ENCODE results near the gene KRTAP12-2. TPM values are rescaled to one million over a fixed set of nuclear protein-coding genes. Genes with fewer than 3 reads are reported as not detected.
"Not testable (repeated sequence)": the region's sequence is repeated elsewhere in the genome, so short reads cannot be mapped to it uniquely, and the experiment has no call there.

The KRTAP12-2 gene
- polyA plus RNA-seq, 1 experiment, result not detected

DNA sequence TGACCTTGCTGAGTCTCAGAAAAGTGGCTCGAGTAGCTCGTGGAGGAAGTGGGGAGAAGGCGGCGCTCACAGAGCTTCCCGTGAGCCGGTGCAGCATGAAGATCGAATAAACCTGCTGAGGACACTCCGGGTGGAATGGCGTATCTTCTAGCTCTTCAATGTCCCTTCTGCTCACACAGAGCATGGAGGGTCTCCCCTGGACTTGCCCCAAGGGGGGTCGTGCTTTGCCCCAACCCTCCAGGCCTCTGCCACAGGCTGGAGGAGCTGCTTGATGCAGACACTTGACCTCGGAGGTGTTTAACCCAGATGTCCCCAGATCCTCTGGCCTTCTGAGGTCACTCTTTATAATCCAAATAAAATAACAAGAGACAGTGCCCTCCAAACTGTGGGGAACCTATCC is 28.0 kb upstream of the KRTAP12-2 start:
- ChIA-PET POLR2A (no interaction called here), CTCF (no interaction called here)
- H3K36me3 ChIP-seq (ENCODE audit: control insufficient read depth, insufficient read depth, low read length), result no peaks in the 10 kb centered on the region
- DNase-seq (ENCODE audit: low read depth), result no peak
- H3K4me3 ChIP-seq (ENCODE audit: low read depth, low read length), result no peak overlapping the region
- peaks cover 10% of the 10 kb centered on the region for H3K27me3 ChIP-seq (ENCODE audit: control insufficient read depth, insufficient read depth, low read length)
- TF ChIP-seq, protein P1, sequence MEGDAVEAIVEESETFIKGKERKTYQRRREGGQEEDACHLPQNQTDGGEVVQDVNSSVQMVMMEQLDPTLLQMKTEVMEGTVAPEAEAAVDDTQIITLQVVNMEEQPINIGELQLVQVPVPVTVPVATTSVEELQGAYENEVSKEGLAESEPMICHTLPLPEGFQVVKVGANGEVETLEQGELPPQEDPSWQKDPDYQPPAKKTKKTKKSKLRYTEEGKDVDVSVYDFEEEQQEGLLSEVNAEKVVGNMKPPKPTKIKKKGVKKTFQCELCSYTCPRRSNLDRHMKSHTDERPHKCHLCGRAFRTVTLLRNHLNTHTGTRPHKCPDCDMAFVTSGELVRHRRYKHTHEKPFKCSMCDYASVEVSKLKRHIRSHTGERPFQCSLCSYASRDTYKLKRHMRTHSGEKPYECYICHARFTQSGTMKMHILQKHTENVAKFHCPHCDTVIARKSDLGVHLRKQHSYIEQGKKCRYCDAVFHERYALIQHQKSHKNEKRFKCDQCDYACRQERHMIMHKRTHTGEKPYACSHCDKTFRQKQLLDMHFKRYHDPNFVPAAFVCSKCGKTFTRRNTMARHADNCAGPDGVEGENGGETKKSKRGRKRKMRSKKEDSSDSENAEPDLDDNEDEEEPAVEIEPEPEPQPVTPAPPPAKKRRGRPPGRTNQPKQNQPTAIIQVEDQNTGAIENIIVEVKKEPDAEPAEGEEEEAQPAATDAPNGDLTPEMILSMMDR (IDR thresholded peaks at IDR 0.05; ENCODE audit: insufficient read depth, low read depth, low read length), result no peak

DNA sequence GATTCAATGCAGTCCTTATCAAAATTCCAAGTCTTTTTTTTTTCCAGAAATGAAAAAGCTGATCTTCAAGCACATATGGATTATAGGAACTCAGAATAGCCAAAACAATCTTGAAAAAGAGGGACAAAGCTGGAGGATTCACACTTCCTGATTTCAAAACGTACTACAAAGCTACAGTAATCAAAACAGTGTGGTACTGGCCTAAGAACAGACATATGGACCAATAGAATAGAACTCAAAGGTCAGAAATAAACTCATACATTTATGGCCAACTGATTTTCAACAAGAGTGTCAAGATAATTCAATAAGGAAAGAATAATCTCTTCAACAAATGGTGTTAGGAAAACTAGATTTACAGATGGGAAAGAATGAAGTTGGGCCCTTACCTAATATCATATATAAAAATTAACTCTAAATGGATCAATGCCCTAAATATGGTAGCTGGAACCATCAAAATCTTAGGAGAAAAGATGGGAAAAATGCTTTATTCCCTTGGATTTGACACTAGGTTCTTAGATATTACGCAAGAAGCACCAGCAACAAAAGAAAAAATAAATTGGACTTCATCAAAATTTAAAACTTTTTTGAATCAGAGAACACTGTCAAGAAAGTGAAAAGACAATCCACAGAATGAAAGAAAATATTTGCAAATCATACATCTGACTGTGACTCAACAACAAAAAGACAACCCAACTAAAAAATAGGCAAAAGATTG is 26.2 kb upstream of the KRTAP12-2 start:
- TF ChIP-seq, protein P1 (IDR thresholded peaks at IDR 0.05; ENCODE audit: insufficient read depth, low read depth, low read length), result no peak
- no peak for DNase-seq (ENCODE audit: low read depth)
- Histone ChIP-seq H3K4me3 (ENCODE audit: low read depth, low read length) (no peak overlapping the region), H3K36me3 (ENCODE audit: control insufficient read depth, insufficient read depth, low read length) (no peaks in the 10 kb centered on the region), H3K27me3 (ENCODE audit: control insufficient read depth, insufficient read depth, low read length) (peaks cover 5% of the 10 kb centered on the region)
- POLR2A ChIA-PET, result no interaction called here
- CTCF ChIA-PET, result no interaction called here

DNA sequence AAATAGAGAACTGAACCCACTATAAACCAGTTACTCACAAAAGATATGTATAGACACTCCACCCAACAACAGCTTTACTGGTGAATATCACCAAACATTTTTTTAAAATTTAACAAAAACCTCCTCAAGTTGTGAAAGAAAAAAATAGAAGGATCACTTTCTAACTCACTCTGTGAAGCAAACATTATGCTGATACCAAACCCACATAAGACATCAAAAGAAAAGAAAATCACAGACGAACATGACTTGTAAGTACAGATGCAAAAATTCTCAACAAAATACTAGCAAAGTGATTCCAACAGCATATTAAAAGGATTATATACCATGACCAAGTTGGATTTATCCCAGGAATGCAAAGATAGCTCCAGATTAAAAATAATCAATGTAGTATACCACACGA is 25.0 kb upstream of the KRTAP12-2 start:
- Histone ChIP-seq H3K4me3 (ENCODE audit: low read depth, low read length) (no peak overlapping the region), H3K27me3 (ENCODE audit: control insufficient read depth, insufficient read depth, low read length) (peaks cover 11% of the 10 kb centered on the region), H3K36me3 (ENCODE audit: control insufficient read depth, insufficient read depth, low read length) (no peaks in the 10 kb centered on the region)
- no peak for DNase-seq (ENCODE audit: low read depth)
- TF ChIP-seq, protein P1 (IDR thresholded peaks at IDR 0.05; ENCODE audit: insufficient read depth, low read depth, low read length), result no peak
- POLR2A ChIA-PET, result no interaction called here
- CTCF ChIA-PET, result no interaction called here

DNA sequence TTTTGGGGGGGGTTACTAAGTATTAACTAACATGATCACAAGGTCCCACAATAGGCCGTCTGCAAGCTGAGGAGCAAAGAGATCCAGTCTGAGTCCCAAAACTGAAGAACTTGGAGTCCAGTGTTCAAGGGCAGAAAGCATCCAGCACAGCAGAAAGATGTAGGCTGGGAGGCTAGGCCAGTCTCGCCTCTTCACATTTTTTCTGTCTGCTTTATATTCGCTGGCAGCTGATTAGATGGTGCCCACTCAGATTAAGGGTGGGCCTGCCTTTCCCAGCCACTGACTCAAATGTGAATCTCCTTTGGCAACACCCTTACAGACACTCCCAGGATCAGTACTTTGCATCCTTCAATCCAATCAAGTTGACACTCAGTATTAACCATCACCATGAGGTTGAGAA is 23.0 kb upstream of the KRTAP12-2 start:
- POLR2A ChIA-PET; CTCF ChIA-PET; H3K27me3 ChIP-seq (ENCODE audit: control insufficient read depth, insufficient read depth, low read length); H3K36me3 ChIP-seq (ENCODE audit: control insufficient read depth, insufficient read depth, low read length); H3K4me3 ChIP-seq (ENCODE audit: low read depth, low read length); DNase-seq (ENCODE audit: low read depth): not testable (repeated sequence)

DNA sequence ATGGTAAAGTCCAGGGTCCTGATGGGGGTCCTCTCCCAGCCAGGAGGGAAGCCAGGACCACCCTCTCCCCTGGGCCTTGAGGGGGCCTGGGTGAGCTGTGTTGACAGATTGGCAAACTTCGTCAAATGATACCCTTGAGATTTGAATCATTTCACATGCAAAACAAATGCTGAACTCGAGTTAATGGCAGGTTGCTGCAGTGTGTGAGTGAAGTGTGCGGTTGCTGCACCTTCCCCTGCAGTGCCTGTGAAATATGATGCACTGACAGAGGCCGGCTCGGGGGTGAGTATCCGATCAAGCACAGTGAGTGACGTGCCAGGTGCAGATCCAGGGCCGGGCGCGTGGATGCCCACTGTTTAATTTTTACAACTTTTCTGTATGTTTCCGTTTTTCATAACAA is 20.9 kb upstream of the KRTAP12-2 start:
- CTCF ChIA-PET, result no interaction called here
- POLR2A ChIA-PET, result no interaction called here
- TF ChIP-seq, protein P1 (IDR thresholded peaks at IDR 0.05; ENCODE audit: insufficient read depth, low read depth, low read length), result no peak
- Histone ChIP-seq H3K4me3 (ENCODE audit: low read depth, low read length) (no peak overlapping the region), H3K27me3 (ENCODE audit: control insufficient read depth, insufficient read depth, low read length) (peaks cover 8% of the 10 kb centered on the region), H3K36me3 (ENCODE audit: control insufficient read depth, insufficient read depth, low read length) (no peaks in the 10 kb centered on the region)
- DNase-seq (ENCODE audit: low read depth), result no peak

Data from BJ (cell line).